HL-60 (cell line): Measurements from ENCODE around the gene AGBL4.
"Not testable (repeated sequence)": the region's sequence is repeated elsewhere in the genome, so short reads cannot be mapped to it uniquely, and the experiment has no call there.

Source experiments
- DNase-seq, 2 experiments: peaks; one replicate each; pipeline ENCODE4 v3.0.0-alpha.2; 2010 to 2020; ENCODE audit warnings: low read depth in 1 of 2, low spot score in 1 of 2
- H3K27ac ChIP-seq: fragments of 250-450 bp; sonication (Bioruptor Pico); replicated peaks from 2 replicates; pipeline ENCODE4 v1.5.1; 2020; ENCODE audit warnings: mild to moderate bottlenecking, moderate library complexity
- H3K27me3 ChIP-seq: fragments of 250-450 bp; sonication (Bioruptor Pico); 2 replicates; pipeline ENCODE4 v1.5.1; 2021; ENCODE audit warnings: mild to moderate bottlenecking, moderate library complexity; ENCODE audit not compliant: insufficient read depth, poor library complexity, severe bottlenecking
- H3K4me3 ChIP-seq: replicated peaks from 2 replicates; pipeline ENCODE4 v1.5.1; 2011; ENCODE audit warnings: mild to moderate bottlenecking, control low read depth, low read length; ENCODE audit not compliant: insufficient read depth
- GABPA ChIP-seq: IDR thresholded peaks from 2 replicates; pipeline ENCODE4 v1.6.1; 2012; ENCODE audit warnings: low read depth
- POLR2AphosphoS5 ChIP-seq: IDR thresholded peaks from 2 replicates; pipeline ENCODE4 v1.6.1; 2012; ENCODE audit warnings: low read depth
- SPI1 ChIP-seq: IDR thresholded peaks from 2 replicates; pipeline ENCODE4 v1.6.1; 2012; ENCODE audit warnings: low read depth, mild to moderate bottlenecking, borderline replicate concordance
- TF ChIP-seq, protein P1 (sequence below): IDR thresholded peaks from 2 replicates; pipeline ENCODE4 v1.6.1; 2012; ENCODE audit warnings: low read depth; ENCODE audit not compliant: insufficient replicate concordance
- TF ChIP-seq, protein P2 (sequence below): IDR thresholded peaks from one replicate; pipeline ENCODE4 v1.5.1; 2011; ENCODE audit warnings: low read length, control low read depth, inconsistent platforms; ENCODE audit not compliant: insufficient read depth

Gene AGBL4

DNA sequence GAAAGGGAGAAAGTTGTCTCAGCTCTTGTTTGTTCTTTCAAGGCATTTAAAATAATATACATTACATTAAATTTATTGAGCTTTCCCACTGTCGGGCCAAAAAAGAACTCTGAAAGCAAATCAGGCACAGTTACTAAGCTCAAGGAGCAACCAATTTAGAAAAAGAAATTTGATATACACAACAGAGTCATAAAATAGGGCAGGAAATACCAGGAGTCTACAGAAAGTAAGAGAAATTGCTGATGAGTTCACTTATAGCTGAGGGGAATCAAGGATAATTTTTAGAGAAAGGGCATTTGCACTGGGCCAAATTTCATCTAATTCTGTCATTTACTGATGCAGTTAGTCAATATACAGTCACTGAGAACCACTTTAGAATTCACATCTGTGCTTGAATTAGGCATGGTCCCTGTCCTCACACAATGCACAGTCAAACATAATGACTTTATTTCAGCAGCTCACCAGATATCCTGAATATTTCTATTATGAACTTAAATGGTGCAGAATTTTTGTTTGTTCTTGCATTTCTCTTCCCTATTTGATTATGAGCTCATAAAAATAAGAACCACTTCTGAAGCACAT is 997.4 kb downstream of the AGBL4 start:
- no peak overlapping the region for H3K27ac ChIP-seq
- H3K27me3 ChIP-seq = no peaks in the 10 kb centered on the region
- TF ChIP-seq, protein P1, sequence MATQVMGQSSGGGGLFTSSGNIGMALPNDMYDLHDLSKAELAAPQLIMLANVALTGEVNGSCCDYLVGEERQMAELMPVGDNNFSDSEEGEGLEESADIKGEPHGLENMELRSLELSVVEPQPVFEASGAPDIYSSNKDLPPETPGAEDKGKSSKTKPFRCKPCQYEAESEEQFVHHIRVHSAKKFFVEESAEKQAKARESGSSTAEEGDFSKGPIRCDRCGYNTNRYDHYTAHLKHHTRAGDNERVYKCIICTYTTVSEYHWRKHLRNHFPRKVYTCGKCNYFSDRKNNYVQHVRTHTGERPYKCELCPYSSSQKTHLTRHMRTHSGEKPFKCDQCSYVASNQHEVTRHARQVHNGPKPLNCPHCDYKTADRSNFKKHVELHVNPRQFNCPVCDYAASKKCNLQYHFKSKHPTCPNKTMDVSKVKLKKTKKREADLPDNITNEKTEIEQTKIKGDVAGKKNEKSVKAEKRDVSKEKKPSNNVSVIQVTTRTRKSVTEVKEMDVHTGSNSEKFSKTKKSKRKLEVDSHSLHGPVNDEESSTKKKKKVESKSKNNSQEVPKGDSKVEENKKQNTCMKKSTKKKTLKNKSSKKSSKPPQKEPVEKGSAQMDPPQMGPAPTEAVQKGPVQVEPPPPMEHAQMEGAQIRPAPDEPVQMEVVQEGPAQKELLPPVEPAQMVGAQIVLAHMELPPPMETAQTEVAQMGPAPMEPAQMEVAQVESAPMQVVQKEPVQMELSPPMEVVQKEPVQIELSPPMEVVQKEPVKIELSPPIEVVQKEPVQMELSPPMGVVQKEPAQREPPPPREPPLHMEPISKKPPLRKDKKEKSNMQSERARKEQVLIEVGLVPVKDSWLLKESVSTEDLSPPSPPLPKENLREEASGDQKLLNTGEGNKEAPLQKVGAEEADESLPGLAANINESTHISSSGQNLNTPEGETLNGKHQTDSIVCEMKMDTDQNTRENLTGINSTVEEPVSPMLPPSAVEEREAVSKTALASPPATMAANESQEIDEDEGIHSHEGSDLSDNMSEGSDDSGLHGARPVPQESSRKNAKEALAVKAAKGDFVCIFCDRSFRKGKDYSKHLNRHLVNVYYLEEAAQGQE = no peak
- TF ChIP-seq POLR2AphosphoS5 = no peak
- TF ChIP-seq SPI1 = no peak
- TF ChIP-seq, protein P2, sequence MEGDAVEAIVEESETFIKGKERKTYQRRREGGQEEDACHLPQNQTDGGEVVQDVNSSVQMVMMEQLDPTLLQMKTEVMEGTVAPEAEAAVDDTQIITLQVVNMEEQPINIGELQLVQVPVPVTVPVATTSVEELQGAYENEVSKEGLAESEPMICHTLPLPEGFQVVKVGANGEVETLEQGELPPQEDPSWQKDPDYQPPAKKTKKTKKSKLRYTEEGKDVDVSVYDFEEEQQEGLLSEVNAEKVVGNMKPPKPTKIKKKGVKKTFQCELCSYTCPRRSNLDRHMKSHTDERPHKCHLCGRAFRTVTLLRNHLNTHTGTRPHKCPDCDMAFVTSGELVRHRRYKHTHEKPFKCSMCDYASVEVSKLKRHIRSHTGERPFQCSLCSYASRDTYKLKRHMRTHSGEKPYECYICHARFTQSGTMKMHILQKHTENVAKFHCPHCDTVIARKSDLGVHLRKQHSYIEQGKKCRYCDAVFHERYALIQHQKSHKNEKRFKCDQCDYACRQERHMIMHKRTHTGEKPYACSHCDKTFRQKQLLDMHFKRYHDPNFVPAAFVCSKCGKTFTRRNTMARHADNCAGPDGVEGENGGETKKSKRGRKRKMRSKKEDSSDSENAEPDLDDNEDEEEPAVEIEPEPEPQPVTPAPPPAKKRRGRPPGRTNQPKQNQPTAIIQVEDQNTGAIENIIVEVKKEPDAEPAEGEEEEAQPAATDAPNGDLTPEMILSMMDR = no peak
- no peak for TF ChIP-seq GABPA
- DNase-seq = no peak
- no peak overlapping the region for H3K4me3 ChIP-seq

DNA sequence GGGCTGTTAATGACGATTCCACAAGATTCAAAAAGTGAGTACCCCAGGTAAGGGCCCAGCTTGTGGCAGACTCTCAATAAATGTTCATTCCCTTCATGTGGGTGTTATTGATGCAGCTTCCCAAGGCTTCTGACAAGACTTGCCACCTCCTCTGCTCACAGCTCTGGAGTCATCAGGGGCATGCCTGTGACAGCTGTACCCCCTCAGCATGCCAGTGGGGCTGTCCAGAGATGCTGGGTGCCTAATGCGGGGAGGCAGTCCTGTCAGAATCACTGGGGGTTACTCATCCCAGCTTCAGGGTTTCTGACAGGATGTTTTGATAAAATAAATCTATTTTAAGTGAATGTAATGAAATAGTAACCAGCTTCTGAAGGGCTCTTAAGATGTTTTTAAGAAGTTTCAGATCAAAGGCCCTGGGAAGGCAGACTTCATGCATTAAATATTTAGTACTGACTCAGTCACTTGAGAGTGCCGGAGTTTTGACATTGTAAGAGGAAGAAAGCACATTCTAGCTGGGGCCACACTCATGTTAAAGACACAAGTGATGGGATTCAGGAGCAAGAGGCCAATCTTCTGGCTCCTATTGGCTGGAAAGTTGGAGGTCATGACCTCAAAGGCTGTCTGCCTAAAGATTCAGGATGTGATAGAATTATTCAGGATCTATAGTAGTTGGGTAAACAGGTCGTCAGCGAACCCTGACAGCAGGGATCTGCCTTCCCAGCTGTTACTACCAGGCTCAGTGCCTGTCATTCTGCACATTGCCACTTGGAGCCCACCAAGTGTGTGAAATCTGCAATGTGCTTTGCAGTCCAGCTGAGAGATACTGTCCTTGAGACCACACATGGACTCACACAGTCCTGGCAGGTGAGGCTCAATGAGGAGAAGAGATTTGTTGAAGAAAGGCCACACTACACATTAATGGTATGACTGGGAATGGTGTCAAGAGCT is 1007.5 kb downstream of the AGBL4 start:
- Histone ChIP-seq H3K27me3 (no peaks in the 10 kb centered on the region), H3K4me3 (no peak overlapping the region), H3K27ac (no peak overlapping the region)
- DNase-seq = no peak
- TF ChIP-seq GABPA = no peak
- TF ChIP-seq, protein P2 = no peak
- no peak for TF ChIP-seq POLR2AphosphoS5
- no peak for TF ChIP-seq SPI1
- TF ChIP-seq, protein P1 = no peak

DNA sequence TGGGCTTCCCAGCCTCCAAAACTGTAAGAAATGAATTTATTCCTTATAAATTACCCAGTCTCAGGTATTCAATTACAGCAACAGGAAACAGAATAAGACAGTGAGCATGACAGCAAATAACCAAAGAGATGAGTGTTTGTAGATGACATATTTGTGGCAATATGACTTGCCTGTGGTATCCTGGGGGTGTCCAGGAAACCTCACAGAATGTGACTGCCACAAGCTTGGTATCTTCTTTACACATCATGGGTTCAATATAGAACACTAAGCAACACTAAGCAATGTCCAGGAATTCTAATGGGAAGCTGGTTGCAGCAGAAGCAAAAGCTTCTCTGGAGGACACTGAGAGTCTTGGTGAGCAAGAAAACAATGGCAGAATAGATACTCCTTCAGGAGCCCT is 1010.7 kb downstream of the AGBL4 start:
- no peaks in the 10 kb centered on the region for H3K27me3 ChIP-seq
- DNase-seq = no peak
- no peak overlapping the region for H3K4me3 ChIP-seq
- TF ChIP-seq POLR2AphosphoS5 (no peak), GABPA (no peak), SPI1 (no peak)
- TF ChIP-seq, protein P2 = no peak
- TF ChIP-seq, protein P1 = no peak
- no peak overlapping the region for H3K27ac ChIP-seq

DNA sequence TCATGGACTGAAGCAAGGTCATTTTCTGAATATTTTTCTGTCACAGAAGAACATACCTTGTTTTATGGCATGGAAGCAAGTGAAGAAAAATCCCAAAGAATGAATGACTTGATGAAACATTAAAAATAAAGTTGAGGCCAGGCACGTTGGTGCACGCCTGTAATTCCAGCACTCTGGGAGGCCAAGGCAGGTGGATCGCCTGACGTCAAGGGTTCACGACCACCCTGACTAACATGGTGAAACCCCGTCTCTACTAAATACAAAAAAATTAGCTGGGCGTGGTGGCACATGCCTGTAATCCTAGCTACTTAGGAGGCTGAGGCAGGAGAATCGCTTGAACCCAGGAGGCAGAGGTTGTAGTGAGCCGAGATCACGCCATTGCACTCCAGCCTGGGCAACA is 1020.8 kb downstream of the AGBL4 start:
- not testable (repeated sequence) for H3K4me3 ChIP-seq, DNase-seq, H3K27me3 ChIP-seq, H3K27ac ChIP-seq
